Measurements from ENCODE around the gene SCARB1. TPM values are rescaled to one million over a fixed set of nuclear protein-coding genes. Genes with fewer than 3 reads are reported as not detected.

SCARB1 gene
- total and polyA plus RNA-seq, 2 of the 13 experiments (the other 11 are each of a cell fraction or from before 2014, with no cell fraction given), result 63.4 to 160 TPM

DNA sequence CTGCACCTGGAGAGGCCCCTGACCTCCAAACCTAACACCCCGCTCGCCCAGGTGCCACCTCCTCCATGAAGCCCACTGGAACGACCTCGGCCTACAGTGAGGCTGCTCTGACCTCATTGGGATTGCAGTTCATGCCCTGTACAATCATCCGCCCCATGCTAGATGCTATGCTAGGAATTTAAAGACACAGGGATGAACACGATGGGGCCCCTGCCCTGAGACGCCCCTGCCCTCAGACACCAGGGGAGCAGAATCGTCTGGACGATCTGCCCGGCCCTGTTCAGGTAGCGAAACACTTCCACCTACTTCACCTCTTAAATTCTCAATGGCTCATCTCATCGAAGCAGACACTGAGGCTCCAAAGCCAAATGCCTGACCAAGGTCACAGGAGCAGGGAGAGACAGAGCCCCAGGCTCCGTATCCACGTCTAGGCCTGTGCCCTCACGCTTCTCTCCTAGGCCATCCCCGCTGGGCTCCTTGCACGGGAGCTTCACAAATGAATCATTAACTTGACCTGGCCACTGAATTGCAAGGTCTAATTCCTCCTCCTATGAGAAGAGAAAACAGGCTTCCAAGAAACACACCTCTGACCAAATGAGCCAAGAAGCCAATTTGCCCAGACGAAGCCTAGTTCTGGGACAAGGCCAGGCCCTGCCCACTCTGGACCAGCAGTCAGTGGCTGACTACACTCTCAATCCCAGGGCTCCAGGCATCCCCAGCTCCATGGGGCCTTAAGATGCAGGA, 35.2 kb downstream of the SCARB1 start (continued):
- TF ChIP-seq ZNF333 (CRISPR knock-in tag; IDR thresholded peaks at IDR 0.05; ENCODE audit: borderline replicate concordance) (no peak), SMYD3 (CRISPR knock-in tag; IDR thresholded peaks at IDR 0.05) (no peak), RFX5 (IDR thresholded peaks at IDR 0.05; ENCODE audit: low read depth, low read length) (no peak), ZBTB7B (CRISPR knock-in tag; IDR thresholded peaks at IDR 0.05) (0 out of 2 replicates have a peak, but pooled peaks have one; percentile 43), SMARCE1 (IDR thresholded peaks at IDR 0.05; ENCODE audit: borderline replicate concordance) (no peak), THAP11 (CRISPR knock-in tag; IDR thresholded peaks at IDR 0.05) (peak; percentile 35; the same call in 1 of the 2 replicates), JDP2 (CRISPR knock-in tag; IDR thresholded peaks at IDR 0.05; ENCODE audit: borderline replicate concordance) (no peak), HMG20A (CRISPR knock-in tag; IDR thresholded peaks at IDR 0.05; ENCODE audit: borderline replicate concordance) (peak; percentile 10; the same call in 1 of the 2 replicates), CHCHD3 (CRISPR knock-in tag; IDR thresholded peaks at IDR 0.05) (no peak), MAFF (IDR thresholded peaks at IDR 0.05; ENCODE audit: low read depth, low read length) (no peak), ZNF567 (CRISPR knock-in tag; IDR thresholded peaks at IDR 0.05; ENCODE audit: borderline replicate concordance) (no peak), ZNF724P (CRISPR knock-in tag; IDR thresholded peaks at IDR 0.05; ENCODE audit: borderline replicate concordance) (no peak), ZNF547 (CRISPR knock-in tag; IDR thresholded peaks at IDR 0.05) (no peak), SYNCRIP (IDR thresholded peaks at IDR 0.05; ENCODE audit: insufficient read depth, low read depth, low read length) (no peak), PAX8 (CRISPR knock-in tag; IDR thresholded peaks at IDR 0.05; ENCODE audit: borderline replicate concordance) (no peak), ZNF510 (CRISPR knock-in tag; IDR thresholded peaks at IDR 0.05; ENCODE audit: low read depth) (0 out of 2 replicates have a peak, but pooled peaks have one; percentile 18)
- TF ChIP-seq, protein P1, sequence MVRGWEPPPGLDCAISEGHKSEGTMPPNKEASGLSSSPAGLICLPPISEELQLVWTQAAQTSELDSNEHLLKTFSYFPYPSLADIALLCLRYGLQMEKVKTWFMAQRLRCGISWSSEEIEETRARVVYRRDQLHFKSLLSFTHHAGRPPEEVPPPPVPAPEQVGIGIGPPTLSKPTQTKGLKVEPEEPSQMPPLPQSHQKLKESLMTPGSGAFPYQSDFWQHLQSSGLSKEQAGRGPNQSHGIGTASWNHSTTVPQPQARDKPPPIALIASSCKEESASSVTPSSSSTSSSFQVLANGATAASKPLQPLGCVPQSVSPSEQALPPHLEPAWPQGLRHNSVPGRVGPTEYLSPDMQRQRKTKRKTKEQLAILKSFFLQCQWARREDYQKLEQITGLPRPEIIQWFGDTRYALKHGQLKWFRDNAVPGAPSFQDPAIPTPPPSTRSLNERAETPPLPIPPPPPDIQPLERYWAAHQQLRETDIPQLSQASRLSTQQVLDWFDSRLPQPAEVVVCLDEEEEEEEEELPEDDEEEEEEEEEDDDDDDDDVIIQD (CRISPR knock-in tag; IDR thresholded peaks at IDR 0.05; ENCODE audit: low read depth), result no peak
- TF ChIP-seq, protein P2, sequence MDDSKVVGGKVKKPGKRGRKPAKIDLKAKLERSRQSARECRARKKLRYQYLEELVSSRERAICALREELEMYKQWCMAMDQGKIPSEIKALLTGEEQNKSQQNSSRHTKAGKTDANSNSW (CRISPR knock-in tag; IDR thresholded peaks at IDR 0.05; ENCODE audit: borderline replicate concordance), result no peak
- TF ChIP-seq, protein P3, sequence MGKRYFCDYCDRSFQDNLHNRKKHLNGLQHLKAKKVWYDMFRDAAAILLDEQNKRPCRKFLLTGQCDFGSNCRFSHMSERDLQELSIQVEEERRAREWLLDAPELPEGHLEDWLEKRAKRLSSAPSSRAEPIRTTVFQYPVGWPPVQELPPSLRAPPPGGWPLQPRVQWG (CRISPR knock-in tag; IDR thresholded peaks at IDR 0.05; ENCODE audit: borderline replicate concordance, low read depth), result no peak
- TF ChIP-seq, protein P4, sequence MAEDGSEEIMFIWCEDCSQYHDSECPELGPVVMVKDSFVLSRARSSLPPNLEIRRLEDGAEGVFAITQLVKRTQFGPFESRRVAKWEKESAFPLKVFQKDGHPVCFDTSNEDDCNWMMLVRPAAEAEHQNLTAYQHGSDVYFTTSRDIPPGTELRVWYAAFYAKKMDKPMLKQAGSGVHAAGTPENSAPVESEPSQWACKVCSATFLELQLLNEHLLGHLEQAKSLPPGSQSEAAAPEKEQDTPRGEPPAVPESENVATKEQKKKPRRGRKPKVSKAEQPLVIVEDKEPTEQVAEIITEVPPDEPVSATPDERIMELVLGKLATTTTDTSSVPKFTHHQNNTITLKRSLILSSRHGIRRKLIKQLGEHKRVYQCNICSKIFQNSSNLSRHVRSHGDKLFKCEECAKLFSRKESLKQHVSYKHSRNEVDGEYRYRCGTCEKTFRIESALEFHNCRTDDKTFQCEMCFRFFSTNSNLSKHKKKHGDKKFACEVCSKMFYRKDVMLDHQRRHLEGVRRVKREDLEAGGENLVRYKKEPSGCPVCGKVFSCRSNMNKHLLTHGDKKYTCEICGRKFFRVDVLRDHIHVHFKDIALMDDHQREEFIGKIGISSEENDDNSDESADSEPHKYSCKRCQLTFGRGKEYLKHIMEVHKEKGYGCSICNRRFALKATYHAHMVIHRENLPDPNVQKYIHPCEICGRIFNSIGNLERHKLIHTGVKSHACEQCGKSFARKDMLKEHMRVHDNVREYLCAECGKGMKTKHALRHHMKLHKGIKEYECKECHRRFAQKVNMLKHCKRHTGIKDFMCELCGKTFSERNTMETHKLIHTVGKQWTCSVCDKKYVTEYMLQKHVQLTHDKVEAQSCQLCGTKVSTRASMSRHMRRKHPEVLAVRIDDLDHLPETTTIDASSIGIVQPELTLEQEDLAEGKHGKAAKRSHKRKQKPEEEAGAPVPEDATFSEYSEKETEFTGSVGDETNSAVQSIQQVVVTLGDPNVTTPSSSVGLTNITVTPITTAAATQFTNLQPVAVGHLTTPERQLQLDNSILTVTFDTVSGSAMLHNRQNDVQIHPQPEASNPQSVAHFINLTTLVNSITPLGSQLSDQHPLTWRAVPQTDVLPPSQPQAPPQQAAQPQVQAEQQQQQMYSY (CRISPR knock-in tag; IDR thresholded peaks at IDR 0.05), result no peak
- TF ChIP-seq, protein P5, sequence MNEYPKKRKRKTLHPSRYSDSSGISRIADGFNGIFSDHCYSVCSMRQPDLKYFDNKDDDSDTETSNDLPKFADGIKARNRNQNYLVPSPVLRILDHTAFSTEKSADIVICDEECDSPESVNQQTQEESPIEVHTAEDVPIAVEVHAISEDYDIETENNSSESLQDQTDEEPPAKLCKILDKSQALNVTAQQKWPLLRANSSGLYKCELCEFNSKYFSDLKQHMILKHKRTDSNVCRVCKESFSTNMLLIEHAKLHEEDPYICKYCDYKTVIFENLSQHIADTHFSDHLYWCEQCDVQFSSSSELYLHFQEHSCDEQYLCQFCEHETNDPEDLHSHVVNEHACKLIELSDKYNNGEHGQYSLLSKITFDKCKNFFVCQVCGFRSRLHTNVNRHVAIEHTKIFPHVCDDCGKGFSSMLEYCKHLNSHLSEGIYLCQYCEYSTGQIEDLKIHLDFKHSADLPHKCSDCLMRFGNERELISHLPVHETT (CRISPR knock-in tag; conservative IDR thresholded peaks at IDR 0.05), result no peak
- TF ChIP-seq, protein P6, sequence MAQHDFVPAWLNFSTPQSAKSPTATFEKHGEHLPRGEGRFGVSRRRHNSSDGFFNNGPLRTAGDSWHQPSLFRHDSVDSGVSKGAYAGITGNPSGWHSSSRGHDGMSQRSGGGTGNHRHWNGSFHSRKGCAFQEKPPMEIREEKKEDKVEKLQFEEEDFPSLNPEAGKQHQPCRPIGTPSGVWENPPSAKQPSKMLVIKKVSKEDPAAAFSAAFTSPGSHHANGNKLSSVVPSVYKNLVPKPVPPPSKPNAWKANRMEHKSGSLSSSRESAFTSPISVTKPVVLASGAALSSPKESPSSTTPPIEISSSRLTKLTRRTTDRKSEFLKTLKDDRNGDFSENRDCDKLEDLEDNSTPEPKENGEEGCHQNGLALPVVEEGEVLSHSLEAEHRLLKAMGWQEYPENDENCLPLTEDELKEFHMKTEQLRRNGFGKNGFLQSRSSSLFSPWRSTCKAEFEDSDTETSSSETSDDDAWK (CRISPR knock-in tag; IDR thresholded peaks at IDR 0.05), result no peak
